OCI-LY7 (cell line): ENCODE results near the gene CTNNA3. TPM values are rescaled to one million over a fixed set of nuclear protein-coding genes. Genes with fewer than 3 reads are reported as not detected.

Experiments
- BruUV-seq: library from RNA; stranded (reverse); fragments of 400-500 nt; replicated peaks from 2 replicates; lab custom pipeline; 2021; lab: Mats Ljungman, UMichigan
- CTCF ChIA-PET: fragments of 300-600 bp; sonication (Branson Sonifier 250); formaldehyde crosslinking; loops from one replicate; lab custom pipeline; 2022; ENCODE audit warnings: antibody characterized with exemption; ENCODE audit not compliant: unreplicated experiment; lab: Charles Lee
- POLR2A ChIA-PET: fragments of 300-600 bp; sonication (Branson Sonifier 250); formaldehyde crosslinking; loops from one replicate; lab custom pipeline; 2022; ENCODE audit warnings: antibody characterized with exemption; lab: Charles Lee
- DNase-seq: peaks from one replicate; pipeline ENCODE4 v3.0.0-alpha.2; 2015; ENCODE audit warnings: low spot score
- H2AFZ ChIP-seq: fragments of 200-600 bp; sonication (generic), shearing (Covaris generic); 2 replicates; pipeline ENCODE4 v1.6.1; 2014; ENCODE audit warnings: mild to moderate bottlenecking, antibody characterized with exemption, low read length, moderate library complexity
- H3K27ac ChIP-seq: fragments of 200-600 bp; sonication (generic); 2 replicates; pipeline ENCODE4 v1.5.1; 2014; ENCODE audit warnings: mixed run types, low read depth, mild to moderate bottlenecking, moderate library complexity, low read length, inconsistent platforms; ENCODE audit not compliant: poor library complexity, severe bottlenecking
- H3K36me3 ChIP-seq: fragments of 200-600 bp; sonication (generic); 2 replicates; pipeline ENCODE4 v1.6.1; 2014; ENCODE audit warnings: mild to moderate bottlenecking, antibody characterized with exemption, low read length, moderate library complexity, mixed read lengths; ENCODE audit not compliant: insufficient read depth
- H3K4me1 ChIP-seq: fragments of 200-600 bp; sonication (generic); 2 replicates; pipeline ENCODE4 v1.5.1; 2014; ENCODE audit warnings: mild to moderate bottlenecking, low read length; ENCODE audit not compliant: insufficient read depth, poor library complexity, severe bottlenecking
- H3K4me2 ChIP-seq: fragments of 200-600 bp; sonication (generic); 2 replicates; pipeline ENCODE4 v1.6.1; 2014; ENCODE audit warnings: mild to moderate bottlenecking, low read length
- H3K4me3 ChIP-seq: fragments of 200-600 bp; sonication (generic); 2 replicates; pipeline ENCODE4 v1.5.1; 2014; ENCODE audit warnings: mild to moderate bottlenecking, low read depth, low read length; ENCODE audit not compliant: poor library complexity, severe bottlenecking
- H3K79me2 ChIP-seq: fragments of 200-600 bp; sonication (generic); 2 replicates; pipeline ENCODE4 v1.6.1; 2016; ENCODE audit warnings: low read depth, mild to moderate bottlenecking, low read length, moderate library complexity, mixed read lengths; ENCODE audit not compliant: insufficient read depth
- H3K9me2 ChIP-seq: fragments of 200-600 bp; sonication (generic); 2 replicates; pipeline ENCODE4 v1.6.1; 2016; ENCODE audit warnings: mild to moderate bottlenecking, low read length, mixed read lengths; ENCODE audit not compliant: insufficient read depth
- H3K9me3 ChIP-seq: fragments of 200-600 bp; sonication (generic); 2 replicates; pipeline ENCODE4 v1.6.1; 2014; ENCODE audit warnings: mild to moderate bottlenecking, mixed run types, low read length, mixed read lengths
- H4K20me1 ChIP-seq: fragments of 200-600 bp; sonication (generic); 2 replicates; pipeline ENCODE4 v1.6.1; 2014; ENCODE audit warnings: mild to moderate bottlenecking, antibody characterized with exemption, low read length, moderate library complexity, mixed read lengths; ENCODE audit not compliant: insufficient read depth
- CTCF ChIP-seq: fragments of 200-600 bp; sonication (generic); conservative IDR thresholded peaks from 2 replicates; pipeline ENCODE4 v1.5.1; 2014; ENCODE audit warnings: mild to moderate bottlenecking, antibody characterized with exemption, low read length, moderate library complexity, mixed read lengths
- EZH2phosphoT487 ChIP-seq: fragments of 200-600 bp; sonication (generic); IDR thresholded peaks from 2 replicates; pipeline ENCODE4 v1.6.1; 2018; ENCODE audit warnings: low read depth, borderline replicate concordance, mild to moderate bottlenecking, mixed run types, antibody characterized with exemption, low read length, moderate library complexity, mixed read lengths
- intact Hi-C: fragments of 100-400 bp; cut with micrococcal nuclease; formaldehyde crosslinking; loops from one replicate; pipeline ENCODE4 v1.10.0; 2022; ENCODE audit not compliant: unreplicated experiment
- total RNA-seq, 2 experiments: library from RNA; depleted of rRNA in 1 of 2; stranded (reverse); fragments of >200 nt in 1 of 2; shearing (Covaris generic) in 1 of 2; gene quantifications; 2 replicates each; pipeline ENCODE4 v1.2.3, GENCODE V29; 2014 to 2022

The CTNNA3 gene
- total RNA-seq, 2 experiments from 2014 or later, result not detected

DNA sequence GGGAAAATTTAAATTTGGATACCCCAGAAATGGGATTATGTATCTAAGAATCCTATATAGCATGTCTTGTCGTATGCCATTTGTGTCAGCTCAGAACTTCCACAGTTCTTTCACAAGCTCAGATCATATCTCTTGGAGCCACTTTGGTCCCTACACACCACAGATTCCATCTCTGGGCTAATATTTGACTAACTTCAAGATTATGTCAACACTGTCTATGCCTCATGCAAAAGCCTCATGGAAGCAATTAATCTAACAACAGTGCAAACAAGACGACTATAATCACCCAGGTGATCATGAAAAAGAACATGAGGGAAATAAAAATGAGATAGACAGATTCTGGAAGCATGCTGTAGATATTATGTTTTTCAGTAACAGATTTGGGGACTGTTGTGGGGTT, 581.0 kb downstream of the CTNNA3 start:
- H4K20me1 ChIP-seq, result no peaks in the 10 kb centered on the region
- no peaks in the 10 kb centered on the region for H3K36me3 ChIP-seq
- no peaks in the 10 kb centered on the region for H3K9me3 ChIP-seq
- CTCF ChIA-PET, result no interaction called here
- no peak overlapping the region for H3K4me3 ChIP-seq
- no peaks in the 10 kb centered on the region for H3K79me2 ChIP-seq
- no peak overlapping the region for H3K27ac ChIP-seq
- no peak for DNase-seq
- BruUV-seq, result no TSS peak
- intact Hi-C loops, result no loop called here
- POLR2A ChIA-PET, result no interaction called here
- no peaks in the 10 kb centered on the region for H3K9me2 ChIP-seq
- H3K4me1 ChIP-seq, result no peaks in the 10 kb centered on the region
- TF ChIP-seq EZH2phosphoT487, result no peak
- no peak for TF ChIP-seq CTCF
- H3K4me2 ChIP-seq, result no peak overlapping the region
- H2AFZ ChIP-seq, result no peak overlapping the region

DNA sequence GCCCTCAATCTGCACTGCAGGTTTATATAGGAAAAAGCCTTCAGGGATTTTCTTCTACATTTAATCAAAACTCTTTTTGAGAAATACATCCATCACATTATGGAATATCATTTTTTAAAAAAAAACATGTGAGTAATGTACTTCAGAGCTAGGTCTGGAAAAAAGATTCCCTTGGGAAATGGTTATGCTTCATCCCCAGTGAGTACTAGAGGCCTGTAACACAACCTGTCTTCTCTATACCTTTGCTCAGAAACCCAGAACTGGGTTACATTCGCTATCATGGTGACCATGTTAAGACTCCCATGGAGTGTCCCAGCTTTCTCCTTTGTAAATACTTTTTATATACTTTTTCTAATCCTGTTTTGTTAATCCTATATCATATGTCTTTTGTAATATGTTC, 583.2 kb downstream of the CTNNA3 start:
- ChIA-PET CTCF (no interaction called here), POLR2A (interaction anchor here (1.2 kb wide), 1 partner anchor 12 kb away, joined by 3 read pairs; no protein-coding TSS in a partner anchor)
- H3K27ac ChIP-seq, result no peak overlapping the region
- no peaks in the 10 kb centered on the region for H3K9me3 ChIP-seq
- no peak for DNase-seq
- H2AFZ ChIP-seq, result no peak overlapping the region
- no peaks in the 10 kb centered on the region for H3K36me3 ChIP-seq
- intact Hi-C loops, result no loop called here
- no peak for TF ChIP-seq EZH2phosphoT487
- no peak for TF ChIP-seq CTCF
- H3K79me2 ChIP-seq, result no peaks in the 10 kb centered on the region
- H4K20me1 ChIP-seq, result no peaks in the 10 kb centered on the region
- no peaks in the 10 kb centered on the region for H3K4me1 ChIP-seq
- BruUV-seq, result no TSS peak
- no peak overlapping the region for H3K4me3 ChIP-seq
- no peak overlapping the region for H3K4me2 ChIP-seq
- no peaks in the 10 kb centered on the region for H3K9me2 ChIP-seq

- POLR2A ChIA-PET, result no interaction called here
- Histone ChIP-seq H4K20me1 (no peaks in the 10 kb centered on the region), H3K36me3 (no peaks in the 10 kb centered on the region), H3K4me2 (no peak overlapping the region), H3K9me2 (no peaks in the 10 kb centered on the region), H3K4me3 (no peak overlapping the region), H3K27ac (no peak overlapping the region), H3K79me2 (no peaks in the 10 kb centered on the region), H2AFZ (no peak overlapping the region), H3K9me3 (no peaks in the 10 kb centered on the region), H3K4me1 (no peaks in the 10 kb centered on the region)
- CTCF ChIA-PET, result no interaction called here
- TF ChIP-seq EZH2phosphoT487 (no peak), CTCF (no peak)
- no TSS peak for BruUV-seq
- intact Hi-C loops, result no loop called here
- no peak for DNase-seq
These were observed 585.7 kb downstream of the CTNNA3 start for GRCh38 chr10:67110286-67110685.
